Caco-2 (cell line): Measurements from ENCODE around the gene STAB2. TPM values are rescaled to one million over a fixed set of nuclear protein-coding genes. Genes with fewer than 3 reads are reported as not detected.

Source experiments
- BruUV-seq: library from RNA; stranded (reverse); fragments of 400-500 nt; replicated peaks from 2 replicates; lab custom pipeline; 2021; lab: Mats Ljungman, UMichigan
- CTCF ChIA-PET: fragments of 300-600 bp; sonication (Branson Sonifier 250); formaldehyde crosslinking; loops from one replicate; lab custom pipeline; 2022; ENCODE audit warnings: antibody characterized with exemption; lab: Charles Lee
- POLR2A ChIA-PET: fragments of 300-600 bp; sonication (Branson Sonifier 250); formaldehyde crosslinking; loops from one replicate; lab custom pipeline; 2022; ENCODE audit warnings: antibody characterized with exemption; lab: Charles Lee
- DNase-seq, 2 experiments: peaks; one replicate each; pipeline versions ENCODE4 v3.0.0 to v3.0.0-alpha.2; 2020 to 2022
- H3K27me3 ChIP-seq: replicated peaks from 2 replicates; pipeline ENCODE4 v1.6.0; 2011; ENCODE audit warnings: low read length; ENCODE audit not compliant: control insufficient read depth, insufficient read depth
- H3K36me3 ChIP-seq: 2 replicates; pipeline ENCODE4 v1.5.1; 2011; ENCODE audit warnings: low read length; ENCODE audit not compliant: control insufficient read depth, insufficient read depth
- H3K4me1 ChIP-seq: fragments of 250-450 bp; sonication (Bioruptor Pico); 2 replicates; pipeline ENCODE4 v1.5.1; 2020; ENCODE audit warnings: mild to moderate bottlenecking
- H3K4me3 ChIP-seq: 2 replicates; pipeline ENCODE4 v1.5.1; 2011; ENCODE audit warnings: low read depth, mild to moderate bottlenecking, control low read depth, low read length
- H3K9me3 ChIP-seq: fragments of 250-450 bp; sonication (Bioruptor Pico); 2 replicates; pipeline ENCODE4 v1.5.1; 2020; ENCODE audit warnings: mild to moderate bottlenecking, moderate library complexity
- H3K27ac Mint-ChIP-seq: one replicate; pipeline ENCODE4 v1.8.0; 2022; ENCODE audit warnings: mixed read lengths; ENCODE audit not compliant: unreplicated experiment
- H3K27me3 Mint-ChIP-seq: one replicate; pipeline ENCODE4 v1.8.0; 2022; ENCODE audit warnings: mixed read lengths; ENCODE audit not compliant: insufficient read depth, unreplicated experiment
- H3K36me3 Mint-ChIP-seq: one replicate; pipeline ENCODE4 v1.8.0; 2022; ENCODE audit warnings: mild to moderate bottlenecking, mixed read lengths; ENCODE audit not compliant: insufficient read depth, unreplicated experiment
- H3K4me1 Mint-ChIP-seq: one replicate; pipeline ENCODE4 v1.8.0; 2022; ENCODE audit warnings: low read depth, mixed read lengths; ENCODE audit not compliant: unreplicated experiment
- H3K4me3 Mint-ChIP-seq: one replicate; pipeline ENCODE4 v1.8.0; 2022; ENCODE audit warnings: mild to moderate bottlenecking, moderate library complexity, mixed read lengths; ENCODE audit not compliant: unreplicated experiment
- H3K9me3 Mint-ChIP-seq: one replicate; pipeline ENCODE4 v1.8.0; 2022; ENCODE audit warnings: mixed read lengths; ENCODE audit not compliant: unreplicated experiment
- intact Hi-C: fragments of 100-400 bp; cut with micrococcal nuclease; formaldehyde crosslinking; loops from one replicate; pipeline ENCODE4 v1.10.0; 2022; ENCODE audit not compliant: unreplicated experiment
- total RNA-seq: library from RNA; stranded (reverse); gene quantifications from 2 replicates; pipeline ENCODE4 v1.2.3, GENCODE V29; 2022
- TF ChIP-seq, protein P1 (sequence below), 2 experiments: fragments of 200-600 bp in 1 of 2; IDR thresholded peaks; 1 replicate in 1 of 2; 2 replicates in 1 of 2; pipeline versions ENCODE4 v1.5.1 to v1.8.0; 2011 to 2022; ENCODE audit warnings: antibody characterized with exemption in 1 of 2, control low read depth in 1 of 2, inconsistent platforms in 1 of 2, low read depth in 1 of 2, low read length in 1 of 2, mild to moderate bottlenecking in 1 of 2, moderate library complexity in 1 of 2; ENCODE audit not compliant: insufficient read depth in 1 of 2, severe bottlenecking in 1 of 2, unreplicated experiment in 1 of 2

Gene STAB2
- total RNA-seq, 1 experiment from 2014 or later: 0.25 TPM

DNA sequence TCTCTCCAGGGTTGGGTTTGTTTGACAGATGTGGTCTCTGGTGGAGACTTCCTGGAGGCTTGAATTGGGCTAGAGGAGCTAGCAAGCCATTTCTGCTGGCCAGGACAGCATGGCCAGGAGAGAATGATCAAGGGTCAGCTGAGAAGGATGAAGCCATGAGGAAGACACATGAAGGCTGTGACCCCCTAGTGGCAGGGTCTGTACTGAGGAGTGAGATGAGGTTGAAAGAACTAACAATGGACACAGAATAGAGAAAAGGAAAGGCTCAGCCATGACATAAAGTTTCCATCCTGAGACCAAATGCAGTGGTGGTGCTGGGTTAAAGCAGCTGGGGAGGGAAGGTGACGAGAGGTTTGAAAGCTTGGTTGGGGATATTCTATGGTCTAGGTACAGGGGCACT is 164.1 kb downstream of the STAB2 start:
- intact Hi-C loops: loop anchor here (1.0 kb wide), 1 partner anchor 176 kb away; no protein-coding TSS in a partner anchor
- Mint-ChIP-seq H3K27me3 (no peaks in the 10 kb centered on the region), H3K9me3 (no peaks in the 10 kb centered on the region), H3K27ac (no peak overlapping the region), H3K36me3 (no peaks in the 10 kb centered on the region), H3K4me3 (no peak overlapping the region), H3K4me1 (no peaks in the 10 kb centered on the region)
- no peaks in the 10 kb centered on the region for H3K9me3 ChIP-seq
- DNase-seq: peak in 1 of 2 experiments; percentile 18
- H3K4me1 ChIP-seq: no peaks in the 10 kb centered on the region
- POLR2A ChIA-PET: no interaction called here
- CTCF ChIA-PET: no interaction called here
- H3K27me3 ChIP-seq: no peaks in the 10 kb centered on the region
- no peak overlapping the region for H3K4me3 ChIP-seq
- no peaks in the 10 kb centered on the region for H3K36me3 ChIP-seq
- TF ChIP-seq, protein P1, sequence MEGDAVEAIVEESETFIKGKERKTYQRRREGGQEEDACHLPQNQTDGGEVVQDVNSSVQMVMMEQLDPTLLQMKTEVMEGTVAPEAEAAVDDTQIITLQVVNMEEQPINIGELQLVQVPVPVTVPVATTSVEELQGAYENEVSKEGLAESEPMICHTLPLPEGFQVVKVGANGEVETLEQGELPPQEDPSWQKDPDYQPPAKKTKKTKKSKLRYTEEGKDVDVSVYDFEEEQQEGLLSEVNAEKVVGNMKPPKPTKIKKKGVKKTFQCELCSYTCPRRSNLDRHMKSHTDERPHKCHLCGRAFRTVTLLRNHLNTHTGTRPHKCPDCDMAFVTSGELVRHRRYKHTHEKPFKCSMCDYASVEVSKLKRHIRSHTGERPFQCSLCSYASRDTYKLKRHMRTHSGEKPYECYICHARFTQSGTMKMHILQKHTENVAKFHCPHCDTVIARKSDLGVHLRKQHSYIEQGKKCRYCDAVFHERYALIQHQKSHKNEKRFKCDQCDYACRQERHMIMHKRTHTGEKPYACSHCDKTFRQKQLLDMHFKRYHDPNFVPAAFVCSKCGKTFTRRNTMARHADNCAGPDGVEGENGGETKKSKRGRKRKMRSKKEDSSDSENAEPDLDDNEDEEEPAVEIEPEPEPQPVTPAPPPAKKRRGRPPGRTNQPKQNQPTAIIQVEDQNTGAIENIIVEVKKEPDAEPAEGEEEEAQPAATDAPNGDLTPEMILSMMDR (IDR thresholded peaks at IDR 0.05; ENCODE audit: insufficient read depth in 1 of 2, low read depth in 1 of 2, low read length in 1 of 2, severe bottlenecking in 1 of 2, unreplicated experiment in 1 of 2): peak; percentile 30 to 46
- BruUV-seq: no TSS peak

DNA sequence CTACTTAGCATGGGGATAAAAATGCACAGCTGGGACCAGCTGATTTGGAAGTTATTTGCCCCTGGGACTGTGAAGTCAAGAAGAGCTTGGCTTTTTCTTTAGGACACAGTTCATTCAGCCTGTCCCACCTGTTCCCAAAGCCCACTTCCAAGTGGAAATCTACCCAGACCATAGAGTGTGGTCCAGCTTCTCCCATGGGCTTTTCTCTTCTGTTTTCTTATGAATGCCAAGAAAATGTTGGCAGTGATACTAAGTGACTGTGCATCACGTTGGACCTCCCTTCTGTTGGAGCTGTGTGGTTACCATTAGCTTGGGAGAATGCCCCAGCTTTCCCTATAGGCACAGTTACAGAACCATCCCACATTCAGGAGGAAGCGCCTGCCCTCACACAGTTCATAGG is 164.5 kb downstream of the STAB2 start:
- no peak overlapping the region for H3K4me3 Mint-ChIP-seq
- H3K9me3 ChIP-seq: no peaks in the 10 kb centered on the region
- ChIA-PET POLR2A (no interaction called here), CTCF (no interaction called here)
- no peaks in the 10 kb centered on the region for H3K27me3 ChIP-seq
- no peak for DNase-seq
- H3K9me3 Mint-ChIP-seq: no peaks in the 10 kb centered on the region
- no peaks in the 10 kb centered on the region for H3K36me3 Mint-ChIP-seq
- H3K4me1 ChIP-seq: no peaks in the 10 kb centered on the region
- no peaks in the 10 kb centered on the region for H3K27me3 Mint-ChIP-seq
- H3K4me3 ChIP-seq: no peak overlapping the region
- H3K27ac Mint-ChIP-seq: no peak overlapping the region
- intact Hi-C loops: loop anchor here (1.0 kb wide), 1 partner anchor 176 kb away; no protein-coding TSS in a partner anchor
- no peaks in the 10 kb centered on the region for H3K36me3 ChIP-seq
- BruUV-seq: no TSS peak
- TF ChIP-seq, protein P1 (IDR thresholded peaks at IDR 0.05; ENCODE audit: insufficient read depth in 1 of 2, low read depth in 1 of 2, low read length in 1 of 2, severe bottlenecking in 1 of 2, unreplicated experiment in 1 of 2): no peak
- no peaks in the 10 kb centered on the region for H3K4me1 Mint-ChIP-seq

DNA sequence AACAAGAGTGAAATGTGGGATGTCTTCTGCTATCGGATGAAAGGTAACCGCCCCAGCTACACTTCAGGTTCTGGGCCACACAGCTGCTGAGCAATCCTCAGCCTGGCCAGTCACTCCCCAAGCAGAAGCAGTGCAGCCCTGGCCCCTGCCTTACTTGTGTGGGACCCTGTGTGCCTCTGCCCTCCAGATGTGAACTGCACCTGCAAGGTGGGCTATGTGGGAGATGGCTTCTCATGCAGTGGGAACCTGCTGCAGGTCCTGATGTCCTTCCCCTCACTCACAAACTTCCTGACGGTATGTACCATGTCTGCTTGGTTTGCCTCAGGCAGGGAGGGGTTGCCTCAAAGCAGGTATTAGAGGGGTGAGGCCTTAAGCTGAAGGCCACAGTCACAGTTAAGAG is 168.4 kb downstream of the STAB2 start:
- no peak overlapping the region for H3K4me3 ChIP-seq
- H3K4me3 Mint-ChIP-seq: no peak overlapping the region
- H3K36me3 ChIP-seq: no peaks in the 10 kb centered on the region
- TF ChIP-seq, protein P1 (IDR thresholded peaks at IDR 0.05; ENCODE audit: insufficient read depth in 1 of 2, low read depth in 1 of 2, low read length in 1 of 2, severe bottlenecking in 1 of 2, unreplicated experiment in 1 of 2): no peak
- H3K27me3 Mint-ChIP-seq: no peaks in the 10 kb centered on the region
- POLR2A ChIA-PET: no interaction called here
- H3K27me3 ChIP-seq: no peaks in the 10 kb centered on the region
- no peak overlapping the region for H3K27ac Mint-ChIP-seq
- no peak for DNase-seq
- H3K4me1 Mint-ChIP-seq: no peaks in the 10 kb centered on the region
- no peaks in the 10 kb centered on the region for H3K9me3 Mint-ChIP-seq
- CTCF ChIA-PET: no interaction called here
- no peaks in the 10 kb centered on the region for H3K36me3 Mint-ChIP-seq
- no peaks in the 10 kb centered on the region for H3K9me3 ChIP-seq
- BruUV-seq: no TSS peak
- H3K4me1 ChIP-seq: no peaks in the 10 kb centered on the region
- intact Hi-C loops: no loop called here
